ENCODE data around the gene CDC5L.

CDC5L gene

GRCh38 chr6:44495036-44495901, 107.8 kb downstream of the CDC5L start:
- in situ Hi-C loops (cut with HindIII; ENCODE audit: low sequenced_read_pairs): no loop called here

GRCh38 chr6:44496665-44497369, 109.3 kb downstream of the CDC5L start:
- in situ Hi-C loops (cut with HindIII; ENCODE audit: low sequenced_read_pairs): no loop called here

GRCh38 chr6:44497807-44498206, 110.3 kb downstream of the CDC5L start:
- in situ Hi-C loops (cut with HindIII; ENCODE audit: low sequenced_read_pairs): no loop called here

- in situ Hi-C loops (cut with HindIII; ENCODE audit: low sequenced_read_pairs): no loop called here
These were observed 110.9 kb downstream of the CDC5L start for GRCh38 chr6:44498436-44498835.

- in situ Hi-C loops (cut with HindIII; ENCODE audit: low sequenced_read_pairs): no loop called here
These were observed 112.1 kb downstream of the CDC5L start for GRCh38 chr6:44499609-44500008.

All from endothelial cell of hepatic sinusoid (primary cell).